Smooth muscle cell (in vitro differentiated cells): ENCODE measurements around the gene ATOSB. TPM values are rescaled to one million over a fixed set of nuclear protein-coding genes. Genes with fewer than 3 reads are reported as not detected.

Experiments
- DNase-seq: peaks from one replicate; lab custom pipeline; 2025; ENCODE audit not compliant: unreplicated experiment; lab: John Stamatoyannopoulos, UW
- H2AFZ ChIP-seq: fragments of 200-600 bp; sonication (generic); 2 replicates; pipeline ENCODE4 v1.6.0; 2016; ENCODE audit warnings: antibody characterized with exemption, low read depth, mild to moderate bottlenecking
- H3F3A ChIP-seq: fragments of 200-600 bp; sonication (generic); 2 replicates; pipeline ENCODE4 v1.6.0; 2017; ENCODE audit warnings: antibody characterized with exemption, low read depth
- H3K27ac ChIP-seq: fragments of 200-600 bp; sonication (generic); 2 replicates; pipeline ENCODE4 v1.5.1; 2016; ENCODE audit warnings: low read depth, mild to moderate bottlenecking
- H3K27me3 ChIP-seq: fragments of 200-600 bp; sonication (generic); 2 replicates; pipeline ENCODE4 v1.6.1; 2016; ENCODE audit warnings: low read depth, mild to moderate bottlenecking
- H3K36me3 ChIP-seq: fragments of 200-600 bp; sonication (generic); 2 replicates; pipeline ENCODE4 v1.5.1; 2016; ENCODE audit warnings: low read depth
- H3K4me1 ChIP-seq: fragments of 200-600 bp; sonication (generic); 2 replicates; pipeline ENCODE4 v1.5.1; 2016; ENCODE audit warnings: low read depth
- H3K4me2 ChIP-seq: fragments of 200-600 bp; sonication (generic); 2 replicates; pipeline ENCODE4 v1.6.0; 2016; ENCODE audit warnings: mild to moderate bottlenecking
- H3K4me3 ChIP-seq: fragments of 200-600 bp; sonication (generic); 2 replicates; pipeline ENCODE4 v1.5.1; 2016; ENCODE audit warnings: mild to moderate bottlenecking
- H3K79me2 ChIP-seq: fragments of 200-600 bp; sonication (generic); 2 replicates; pipeline ENCODE4 v1.6.0; 2016; ENCODE audit warnings: low read depth, mild to moderate bottlenecking
- H3K9ac ChIP-seq: fragments of 200-600 bp; sonication (generic); 2 replicates; pipeline ENCODE4 v1.6.0; 2016; ENCODE audit warnings: low read depth
- H3K9me3 ChIP-seq: fragments of 200-600 bp; sonication (generic); replicated peaks from 2 replicates; pipeline ENCODE4 v1.5.1; 2016; ENCODE audit warnings: low read depth
- H4K20me1 ChIP-seq: fragments of 200-600 bp; sonication (generic); 2 replicates; pipeline ENCODE4 v1.6.0; 2016; ENCODE audit warnings: low read depth
- CTCF ChIP-seq: fragments of 200-600 bp; sonication (generic); IDR thresholded peaks from 2 replicates; pipeline ENCODE4 v1.5.1; 2017; ENCODE audit warnings: borderline replicate concordance, mild to moderate bottlenecking, antibody characterized with exemption; ENCODE audit not compliant: insufficient read depth, poor library complexity, severe bottlenecking
- WGBS: methylation state at CpG from one replicate; pipeline ENCODE4 v1.1.7; 2016; ENCODE audit warnings: low lambda C conversion rate; 5-methylcytosine and 5-hydroxymethylcytosine counted together
- polyA plus RNA-seq: library from polyadenylated mRNA; unstranded; fragments of >200 nt; fragmentation: Nextera tagmentation; extraction: Ambion mirVana; gene quantifications from 2 replicates; pipeline ENCODE4 v1.2.1, GENCODE V29; 2016
- total RNA-seq: library from RNA; depleted of rRNA; stranded (reverse); fragments of >200 nt; gene quantifications from 2 replicates; pipeline ENCODE4 v1.2.3, GENCODE V29; 2014

Gene ATOSB
- total and polyA plus RNA-seq, 2 experiments from 2014 or later: 30.2 to 39.9 TPM

- no peaks in the 10 kb centered on the region for H3K27me3 ChIP-seq
- no peaks in the 10 kb centered on the region for H3K9me3 ChIP-seq
- no peak for TF ChIP-seq CTCF
- H3K4me1 ChIP-seq: peaks cover 20% of the 10 kb centered on the region
- peaks cover 38% of the 10 kb centered on the region for H3K79me2 ChIP-seq
- H2AFZ ChIP-seq: no peak overlapping the region
- H3K4me2 ChIP-seq: no peak overlapping the region
- no peak overlapping the region for H3K4me3 ChIP-seq
- H3K27ac ChIP-seq: no peak overlapping the region
- DNase-seq: no peak
- H4K20me1 ChIP-seq: peaks cover 34% of the 10 kb centered on the region
- peaks cover 11% of the 10 kb centered on the region for H3F3A ChIP-seq
- 90% methylated on average over 18 of the region's 18 CpGs for WGBS
- H3K36me3 ChIP-seq: no peaks in the 10 kb centered on the region
- H3K9ac ChIP-seq: no peak overlapping the region
These were observed 8.1 kb downstream of the ATOSB start for GRCh38 chr9:35107297-35108290.

- no peak overlapping the region for H3K4me2 ChIP-seq
- H3K27ac ChIP-seq: no peak overlapping the region
- H3K4me3 ChIP-seq: no peak overlapping the region
- H3K79me2 ChIP-seq: peaks cover 44% of the 10 kb centered on the region
- peaks cover 11% of the 10 kb centered on the region for H3F3A ChIP-seq
- no peak for TF ChIP-seq CTCF
- 94% methylated on average over 7 of the region's 7 CpGs for WGBS
- H4K20me1 ChIP-seq: peaks cover 32% of the 10 kb centered on the region
- H2AFZ ChIP-seq: no peak overlapping the region
- H3K9ac ChIP-seq: no peak overlapping the region
- H3K36me3 ChIP-seq: no peaks in the 10 kb centered on the region
- H3K27me3 ChIP-seq: no peaks in the 10 kb centered on the region
- H3K4me1 ChIP-seq: peaks cover 17% of the 10 kb centered on the region
- H3K9me3 ChIP-seq: no peaks in the 10 kb centered on the region
- no peak for DNase-seq
These were observed 9.3 kb downstream of the ATOSB start for GRCh38 chr9:35106343-35106730.

- DNase-seq: no peak
- Histone ChIP-seq H3K27ac (no peak overlapping the region), H3K36me3 (no peaks in the 10 kb centered on the region), H3F3A (peaks cover 11% of the 10 kb centered on the region), H2AFZ (no peak overlapping the region), H3K9me3 (no peaks in the 10 kb centered on the region), H3K4me1 (peaks cover 16% of the 10 kb centered on the region), H3K4me3 (no peak overlapping the region), H3K79me2 (peaks cover 38% of the 10 kb centered on the region), H3K4me2 (no peak overlapping the region), H3K27me3 (no peaks in the 10 kb centered on the region), H3K9ac (no peak overlapping the region), H4K20me1 (peaks cover 28% of the 10 kb centered on the region)
- WGBS: 99% methylated on average over 13 of the region's 13 CpGs
- TF ChIP-seq CTCF: no peak
These were observed 9.9 kb downstream of the ATOSB start for GRCh38 chr9:35105571-35106342.
